Measurements from ENCODE around the gene NDRG4.

The NDRG4 gene

GRCh38 chr16:58507963-58508670 lies 8.2 kb downstream of the NDRG4 start:
- Histone ChIP-seq H3K4me1 (ENCODE audit: insufficient read depth, low read length, poor library complexity, severe bottlenecking) (no peaks in the 10 kb centered on the region), H3F3A (ENCODE audit: low read depth) (no peaks in the 10 kb centered on the region), H3K36me3 (ENCODE audit: insufficient read depth, low read length) (no peaks in the 10 kb centered on the region), H3K27me3 (ENCODE audit: insufficient read depth, low read length, poor library complexity, severe bottlenecking) (no peaks in the 10 kb centered on the region), H3K9me3 (ENCODE audit: insufficient read depth, low read depth, low read length) (no peaks in the 10 kb centered on the region), H3K9ac (ENCODE audit: low read depth, low read length, poor library complexity, severe bottlenecking) (no peak overlapping the region), H3K9me2 (replicated peaks; ENCODE audit: low read depth, low read length) (no peaks in the 10 kb centered on the region), H4K20me1 (ENCODE audit: insufficient read depth, low read length, poor library complexity, severe bottlenecking) (no peaks in the 10 kb centered on the region), H3K4me3 (ENCODE audit: low read length, poor library complexity, severe bottlenecking) (no peak overlapping the region), H3K4me2 (ENCODE audit: low read depth, low read length, poor library complexity, severe bottlenecking) (no peak overlapping the region), H2AFZ (ENCODE audit: low read length) (no peak overlapping the region), H3K79me2 (ENCODE audit: insufficient read depth, low read length) (no peaks in the 10 kb centered on the region)
- TF ChIP-seq CTCF (conservative IDR thresholded peaks at IDR 0.05; ENCODE audit: low read length) (no peak), EZH2phosphoT487 (IDR thresholded peaks at IDR 0.05; ENCODE audit: borderline replicate concordance) (no peak)

- Histone ChIP-seq H3K9me3 (ENCODE audit: insufficient read depth, low read depth, low read length) (no peaks in the 10 kb centered on the region), H3K36me3 (ENCODE audit: insufficient read depth, low read length) (no peaks in the 10 kb centered on the region), H3K4me1 (ENCODE audit: insufficient read depth, low read length, poor library complexity, severe bottlenecking) (no peaks in the 10 kb centered on the region), H3K79me2 (ENCODE audit: insufficient read depth, low read length) (no peaks in the 10 kb centered on the region), H3K4me2 (ENCODE audit: low read depth, low read length, poor library complexity, severe bottlenecking) (no peak overlapping the region), H3F3A (ENCODE audit: low read depth) (no peaks in the 10 kb centered on the region), H3K9ac (ENCODE audit: low read depth, low read length, poor library complexity, severe bottlenecking) (no peak overlapping the region), H3K27me3 (ENCODE audit: insufficient read depth, low read length, poor library complexity, severe bottlenecking) (no peaks in the 10 kb centered on the region), H4K20me1 (ENCODE audit: insufficient read depth, low read length, poor library complexity, severe bottlenecking) (no peaks in the 10 kb centered on the region), H2AFZ (ENCODE audit: low read length) (no peak overlapping the region), H3K9me2 (replicated peaks; ENCODE audit: low read depth, low read length) (no peaks in the 10 kb centered on the region), H3K4me3 (ENCODE audit: low read length, poor library complexity, severe bottlenecking) (no peak overlapping the region)
- TF ChIP-seq EZH2phosphoT487 (IDR thresholded peaks at IDR 0.05; ENCODE audit: borderline replicate concordance) (no peak), CTCF (conservative IDR thresholded peaks at IDR 0.05; ENCODE audit: low read length) (no peak)
Measured at GRCh38 chr16:58508671-58509251, 8.8 kb downstream of the NDRG4 start.

GRCh38 chr16:58509256-58510096 lies 9.5 kb downstream of the NDRG4 start:
- no peaks in the 10 kb centered on the region for H3K36me3 ChIP-seq (ENCODE audit: insufficient read depth, low read length)
- no peak overlapping the region for H3K9ac ChIP-seq (ENCODE audit: low read depth, low read length, poor library complexity, severe bottlenecking)
- H3K79me2 ChIP-seq (ENCODE audit: insufficient read depth, low read length) = no peaks in the 10 kb centered on the region
- no peak overlapping the region for H3K4me2 ChIP-seq (ENCODE audit: low read depth, low read length, poor library complexity, severe bottlenecking)
- TF ChIP-seq CTCF (conservative IDR thresholded peaks at IDR 0.05; ENCODE audit: low read length) (no peak), EZH2phosphoT487 (IDR thresholded peaks at IDR 0.05; ENCODE audit: borderline replicate concordance) (no peak)
- H3K4me1 ChIP-seq (ENCODE audit: insufficient read depth, low read length, poor library complexity, severe bottlenecking) = no peaks in the 10 kb centered on the region
- H3K9me3 ChIP-seq (ENCODE audit: insufficient read depth, low read depth, low read length) = no peaks in the 10 kb centered on the region
- H3K27me3 ChIP-seq (ENCODE audit: insufficient read depth, low read length, poor library complexity, severe bottlenecking) = no peaks in the 10 kb centered on the region
- H3K4me3 ChIP-seq (ENCODE audit: low read length, poor library complexity, severe bottlenecking) = no peak overlapping the region
- H3F3A ChIP-seq (ENCODE audit: low read depth) = no peaks in the 10 kb centered on the region
- H4K20me1 ChIP-seq (ENCODE audit: insufficient read depth, low read length, poor library complexity, severe bottlenecking) = no peaks in the 10 kb centered on the region
- no peak overlapping the region for H2AFZ ChIP-seq (ENCODE audit: low read length)
- no peaks in the 10 kb centered on the region for H3K9me2 ChIP-seq (replicated peaks; ENCODE audit: low read depth, low read length)
